Stimulated activated CD4-positive, alpha-beta T cell treated with anti-CD3 and anti-CD28 coated beads, Interleukin-12 subunit alpha, Interleukin-12 subunit beta, amount 100 ng/mL, for 24 hours (primary cell): ENCODE results near the gene ACE2.

Experiments
- DNase-seq, 2 experiments: peaks; one replicate each; pipeline ENCODE4 v3.0.0-alpha.2; 2020; ENCODE audit warnings: low read depth in 2 of 2

ACE2 gene

GRCh38 chrX:15511563-15511962 is 89.2 kb downstream of the ACE2 start:
- DNase-seq: no peak
